Measurements from ENCODE around the gene SIGLECL1.

DNA sequence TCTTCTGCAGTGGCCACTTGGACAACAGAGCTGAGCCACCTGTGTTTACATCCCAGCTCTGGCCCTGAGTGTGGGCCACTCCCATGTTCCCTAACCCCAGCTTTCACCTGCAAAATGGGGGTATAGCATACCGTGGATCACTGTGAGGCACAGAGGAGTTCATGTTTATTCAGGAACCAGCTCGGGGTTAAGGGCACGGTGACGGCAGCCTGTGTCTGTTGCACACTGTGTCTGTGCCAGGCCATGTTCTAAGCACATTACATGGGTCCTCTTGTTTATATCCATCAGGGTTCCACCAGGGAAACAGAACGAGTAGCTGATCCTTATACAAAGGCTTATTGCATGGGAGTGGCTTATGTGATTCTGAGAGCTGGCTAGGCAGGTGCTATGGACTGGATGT is 46.5 kb downstream of the SIGLECL1 start:
- TF ChIP-seq EZH2phosphoT487 (IDR thresholded peaks at IDR 0.05; ENCODE audit: insufficient read depth, low read depth) (no peak), EZH2 (IDR thresholded peaks at IDR 0.05; ENCODE audit: insufficient read depth, poor library complexity, severe bottlenecking) (no peak)

Measured in GM23248 (cell line).